ENCODE data around the gene RNLS.

DNA sequence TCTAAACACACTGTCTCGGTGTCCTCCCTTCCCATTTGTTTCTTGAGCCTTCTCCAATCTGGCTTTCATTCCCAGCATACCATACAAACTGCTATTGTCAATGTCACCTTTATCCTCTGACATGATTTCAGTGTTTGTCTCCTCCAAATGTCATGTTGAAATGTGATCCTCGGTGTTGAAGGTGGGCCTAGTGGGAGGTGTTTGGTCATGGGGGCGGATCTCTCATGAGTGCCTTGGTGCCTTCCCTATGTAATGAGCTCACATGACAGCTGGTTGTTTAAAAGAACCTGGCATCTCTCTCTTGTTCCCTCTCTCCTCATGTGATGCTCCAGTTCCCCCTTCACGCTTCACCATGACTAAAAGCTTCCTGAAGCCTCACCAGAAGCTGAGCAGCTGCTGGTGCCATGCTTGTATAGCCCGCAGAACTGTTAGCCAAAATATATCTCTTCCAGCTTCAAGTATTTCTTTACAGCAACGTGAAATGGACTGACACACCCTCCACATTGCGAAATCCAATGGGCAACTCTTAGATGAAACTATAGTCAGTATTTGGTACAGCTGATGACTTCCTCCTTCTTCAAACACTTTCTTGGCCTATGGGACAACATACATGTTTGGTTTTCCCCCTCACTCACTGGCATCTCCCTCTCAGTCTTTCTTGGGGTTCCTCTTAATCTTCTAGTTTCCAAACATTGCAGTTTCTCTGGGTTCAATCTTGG, 27.8 kb downstream of the RNLS start:
- TF ChIP-seq, protein P1, sequence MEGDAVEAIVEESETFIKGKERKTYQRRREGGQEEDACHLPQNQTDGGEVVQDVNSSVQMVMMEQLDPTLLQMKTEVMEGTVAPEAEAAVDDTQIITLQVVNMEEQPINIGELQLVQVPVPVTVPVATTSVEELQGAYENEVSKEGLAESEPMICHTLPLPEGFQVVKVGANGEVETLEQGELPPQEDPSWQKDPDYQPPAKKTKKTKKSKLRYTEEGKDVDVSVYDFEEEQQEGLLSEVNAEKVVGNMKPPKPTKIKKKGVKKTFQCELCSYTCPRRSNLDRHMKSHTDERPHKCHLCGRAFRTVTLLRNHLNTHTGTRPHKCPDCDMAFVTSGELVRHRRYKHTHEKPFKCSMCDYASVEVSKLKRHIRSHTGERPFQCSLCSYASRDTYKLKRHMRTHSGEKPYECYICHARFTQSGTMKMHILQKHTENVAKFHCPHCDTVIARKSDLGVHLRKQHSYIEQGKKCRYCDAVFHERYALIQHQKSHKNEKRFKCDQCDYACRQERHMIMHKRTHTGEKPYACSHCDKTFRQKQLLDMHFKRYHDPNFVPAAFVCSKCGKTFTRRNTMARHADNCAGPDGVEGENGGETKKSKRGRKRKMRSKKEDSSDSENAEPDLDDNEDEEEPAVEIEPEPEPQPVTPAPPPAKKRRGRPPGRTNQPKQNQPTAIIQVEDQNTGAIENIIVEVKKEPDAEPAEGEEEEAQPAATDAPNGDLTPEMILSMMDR (IDR thresholded peaks at IDR 0.05) = no peak
- TF ChIP-seq EP300 (IDR thresholded peaks at IDR 0.05) = no peak
- no peak for TF ChIP-seq POLR2A (IDR thresholded peaks at IDR 0.05)

Data from tibial nerve (tissue), 4 donors.